NCI-H2171 (cell line): ENCODE measurements around the gene HILPDA.
"Not testable (repeated sequence)": the region's sequence is repeated elsewhere in the genome, so short reads cannot be mapped to it uniquely, and the experiment has no call there.

Experiments
- DNase-seq: peaks from one replicate; lab custom pipeline; 2025; lab: John Stamatoyannopoulos, UW

Gene HILPDA

DNA sequence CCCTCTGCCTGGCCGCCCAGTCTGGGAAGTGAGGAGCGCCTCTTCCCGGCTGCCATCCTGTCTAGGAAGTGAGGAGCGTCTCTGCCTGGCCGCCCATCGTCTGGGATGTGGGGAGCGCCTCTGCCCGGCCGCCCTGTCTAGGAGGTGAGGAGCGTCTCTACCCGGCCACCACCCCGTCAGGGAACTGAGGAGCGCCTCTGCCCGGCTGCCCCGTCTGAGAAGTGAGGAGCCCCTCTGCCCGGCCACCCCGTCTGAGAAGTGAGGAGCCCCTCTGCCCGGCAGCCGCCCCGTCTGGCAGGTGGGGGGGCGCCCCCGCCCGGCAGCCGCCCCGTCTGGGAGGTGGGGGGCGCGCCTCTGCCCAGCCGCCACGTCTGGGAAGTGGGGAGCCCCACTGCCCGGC lies 7.7 kb downstream of the HILPDA start:
- DNase-seq: not testable (repeated sequence)

GRCh38 chr7:128463933-128464332 lies 8.3 kb downstream of the HILPDA start:
- DNase-seq: not testable (repeated sequence)

GRCh38 chr7:128466871-128467270 lies 11.2 kb downstream of the HILPDA start:
- DNase-seq: not testable (repeated sequence)

GRCh38 chr7:128476402-128477335 lies 21.0 kb downstream of the HILPDA start, which contains the start of gene METTL2B:
TSS of gene METTL2B (plus strand) at chr7:128476748. CDS start at chr7:128476766, 18 bp downstream.
- DNase-seq: peak; percentile 97

- DNase-seq: not testable (repeated sequence)
Observed at GRCh38 chr7:128477336-128477690, 21.6 kb downstream of the HILPDA start.

DNA sequence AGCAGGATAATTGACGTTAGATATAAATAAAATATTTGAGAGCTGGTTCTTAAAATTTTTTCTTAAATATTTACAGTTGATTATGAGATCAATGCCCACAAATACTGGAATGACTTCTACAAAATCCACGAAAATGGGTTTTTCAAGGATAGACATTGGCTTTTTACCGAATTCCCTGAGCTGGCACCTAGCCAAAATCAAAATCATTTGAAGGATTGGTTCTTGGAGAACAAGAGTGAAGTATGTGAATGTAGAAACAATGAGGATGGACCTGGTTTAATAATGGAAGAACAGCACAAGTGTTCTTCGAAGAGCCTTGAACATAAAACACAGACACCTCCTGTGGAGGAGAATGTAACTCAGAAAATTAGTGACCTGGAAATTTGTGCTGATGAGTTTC lies 23.4 kb downstream of the HILPDA start:
- DNase-seq: not testable (repeated sequence)

DNA sequence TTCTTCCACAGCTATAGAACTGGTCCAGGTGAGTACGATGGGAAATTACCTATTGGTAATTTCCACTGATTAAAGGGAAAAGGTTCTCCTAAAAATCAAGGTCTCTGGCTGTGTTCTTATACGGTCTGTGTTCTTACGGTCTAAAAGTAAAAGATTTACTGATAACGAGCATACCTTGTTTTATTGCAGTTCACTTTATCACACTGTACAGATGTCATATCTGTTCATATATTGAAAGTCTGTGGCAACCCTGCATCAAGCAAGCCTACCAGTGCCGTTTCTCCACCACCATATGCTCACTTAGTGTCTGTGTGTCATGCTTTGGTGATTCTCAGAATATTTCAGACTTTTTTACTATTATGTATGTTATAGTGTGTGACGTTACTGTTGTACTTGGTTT lies 32.5 kb downstream of the HILPDA start:
- not testable (repeated sequence) for DNase-seq

GRCh38 chr7:128497405-128497804 lies 41.7 kb downstream of the HILPDA start:
- DNase-seq: no peak

DNA sequence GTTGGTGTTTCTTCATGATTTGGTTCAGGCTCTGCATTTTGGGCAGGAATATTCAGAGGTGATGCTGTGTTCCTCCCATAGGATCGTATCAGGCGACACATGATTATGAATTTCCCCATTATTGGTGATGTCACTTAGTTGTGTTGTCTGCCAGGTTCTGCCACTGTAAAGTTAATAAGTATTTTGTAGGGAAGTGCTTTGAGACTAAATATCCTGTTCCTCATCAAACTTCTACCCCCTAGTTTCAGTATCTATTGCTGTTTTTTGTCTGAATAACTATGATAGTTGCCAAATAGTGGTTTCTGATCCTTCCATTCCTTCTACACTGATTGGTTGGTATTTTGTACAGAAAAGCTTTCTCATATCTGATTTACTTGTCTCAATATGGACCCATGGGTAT lies 49.7 kb downstream of the HILPDA start:
- not testable (repeated sequence) for DNase-seq

DNA sequence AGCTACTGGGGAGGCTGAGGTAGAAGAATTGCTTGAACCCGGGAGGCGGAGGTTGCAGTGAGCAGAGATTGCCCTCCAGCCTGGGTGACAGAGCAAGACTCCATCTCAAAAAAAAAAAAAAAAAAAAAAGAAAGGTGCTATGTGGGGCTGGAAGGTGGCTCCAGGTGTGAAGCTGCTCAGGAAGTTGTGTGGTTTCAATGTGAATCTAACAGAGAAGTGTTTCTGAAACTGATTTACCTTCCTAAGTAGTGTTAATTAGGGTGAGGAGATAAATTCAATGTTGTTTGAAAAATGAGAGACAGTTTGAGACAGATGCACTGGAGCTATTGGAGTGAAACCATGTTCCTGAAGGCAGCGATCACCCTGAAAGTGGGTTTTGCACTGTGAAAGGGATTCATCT lies 51.1 kb downstream of the HILPDA start:
- not testable (repeated sequence) for DNase-seq

DNA sequence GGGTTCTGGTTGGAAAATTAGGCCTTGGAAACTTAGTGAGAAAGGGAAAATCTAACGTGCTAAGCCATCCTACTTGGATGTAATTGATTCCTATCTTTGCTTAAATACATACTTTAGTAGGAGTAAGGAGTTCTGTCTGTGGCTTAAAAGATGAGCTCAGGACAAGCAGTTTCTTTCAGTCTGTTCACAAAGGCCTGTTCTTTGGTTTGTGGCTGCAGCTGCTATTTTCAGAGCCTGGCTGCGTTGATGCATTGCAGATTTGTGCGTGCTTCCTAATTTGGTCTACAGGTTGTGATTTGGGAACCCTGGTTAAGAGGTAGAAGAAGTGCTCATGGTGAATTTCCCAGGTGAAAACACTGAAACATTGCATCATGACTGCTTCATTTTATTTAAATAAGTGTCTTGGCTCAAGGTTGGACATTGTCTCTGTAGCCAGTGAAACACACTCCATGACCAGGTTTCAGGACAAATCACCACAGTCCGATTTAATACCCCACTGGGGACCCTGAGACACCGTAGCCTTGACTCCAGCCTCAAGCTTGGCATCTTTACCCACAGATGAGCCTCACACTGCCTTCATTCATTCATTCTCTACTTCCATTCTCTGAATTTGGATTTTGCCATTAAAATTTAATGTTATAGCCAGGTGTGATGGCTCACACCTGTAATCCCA lies 51.8 kb downstream of the HILPDA start:
- not testable (repeated sequence) for DNase-seq
